Left colon (tissue), 2 donors: ENCODE data around the gene FXYD6. TPM values are rescaled to one million over a fixed set of nuclear protein-coding genes. Genes with fewer than 3 reads are reported as not detected.
"Not testable (repeated sequence)": the region's sequence is repeated elsewhere in the genome, so short reads cannot be mapped to it uniquely, and the experiment has no call there.

Source experiments
- ATAC-seq: fragments of 200-7000 bp; cut with Tn5 transposase; one replicate; pipeline ENCODE4 v1.9.1; 2020; ENCODE audit warnings: mild to moderate bottlenecking, moderate library complexity
- DNase-seq, 2 donors: peaks; one replicate each; pipeline ENCODE4 v3.0.0-alpha.2; 2020
- intact Hi-C, 2 donors: fragments of 100-400 bp; cut with DNase I in 1 of 2; cut with micrococcal nuclease in 1 of 2; formaldehyde crosslinking; loops; one replicate each; pipeline versions ENCODE4 v1.11.2 to v1.14.0; 2022; cut with DNase I, micrococcal nuclease
- long read RNA-seq: library from polyadenylated mRNA; unstranded; transcript quantifications from one replicate; pipeline ENCODE4 v2.0.0, GENCODE V29; 2021
- total RNA-seq, 2 donors: library from RNA; stranded (reverse); fragmentation: NEBNext Ultra II Directional; extraction: Animal tissue kit (Norgen Biotek cat#: 25700); gene quantifications; one replicate each; pipeline ENCODE4 v1.2.1, GENCODE V29; 2021
- donor health status: DM: no; HTN: no; CAD: no.
- donor health status: DM: yes; HTN: yes; CAD: no.

FXYD6 gene, protein sequence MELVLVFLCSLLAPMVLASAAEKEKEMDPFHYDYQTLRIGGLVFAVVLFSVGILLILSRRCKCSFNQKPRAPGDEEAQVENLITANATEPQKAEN
- 10 to 100 TPM in 1 of 2 donors, 1 to 10 TPM in 1; 4.4 to 37.2 TPM for total RNA-seq
- long read RNA-seq, transcript FXYD6-204 (8 exons, 2,171 nt) = major isoform, 5 of 12 reads
- long read RNA-seq, partial matches to known transcripts = 1 of 12 reads
- long read RNA-seq, other reads (novel, unspliced or antisense) = 5 of 12 reads

DNA sequence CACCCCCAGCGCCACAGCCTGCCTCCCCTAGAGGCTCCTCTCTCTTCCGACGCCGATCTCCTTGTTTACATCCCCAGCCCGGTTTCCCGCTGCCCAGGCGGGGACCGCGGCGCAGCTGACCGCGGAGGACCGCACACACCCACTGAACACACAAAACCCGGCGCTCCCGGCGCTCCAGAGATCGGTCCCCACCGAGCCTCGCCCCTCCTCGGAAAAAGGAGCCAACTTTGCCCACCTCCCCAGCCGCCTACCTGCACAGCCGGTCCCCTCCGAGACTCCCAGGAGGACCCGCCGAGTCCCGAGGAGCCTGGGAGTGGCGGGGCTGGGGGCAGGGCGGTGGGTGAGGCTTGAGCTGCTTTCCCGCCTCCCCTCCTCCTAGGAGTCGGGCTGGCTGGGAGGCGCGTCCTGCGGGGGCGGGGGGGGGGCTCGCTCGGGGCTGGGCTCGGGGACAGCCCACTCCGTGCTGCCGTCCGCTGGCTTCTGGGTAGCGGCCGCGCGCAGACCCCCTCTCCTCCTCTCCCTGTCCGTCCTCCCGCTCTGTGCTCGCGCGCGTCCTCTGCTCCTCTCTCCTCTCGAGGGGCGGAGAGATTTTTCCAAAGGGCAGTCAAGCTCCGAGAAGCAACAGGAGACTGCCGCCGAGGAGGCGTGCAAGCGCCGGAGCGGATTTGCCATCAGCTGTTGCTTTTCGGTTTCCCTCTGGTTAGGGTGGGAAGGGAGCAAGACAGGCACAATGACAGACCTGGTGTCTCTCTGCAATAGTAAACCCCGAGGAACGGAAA is at the start of gene FXYD6:
TSS of gene FXYD6 (minus strand) at position 318 of the 779 bp plus-strand sequence. CDS start 33,882 bp downstream, outside the sequence.
- intact Hi-C loops = no loop called here
- DNase-seq (peak in 1 of 2 donors; percentile 42), ATAC-seq (peak; percentile 46)

DNA sequence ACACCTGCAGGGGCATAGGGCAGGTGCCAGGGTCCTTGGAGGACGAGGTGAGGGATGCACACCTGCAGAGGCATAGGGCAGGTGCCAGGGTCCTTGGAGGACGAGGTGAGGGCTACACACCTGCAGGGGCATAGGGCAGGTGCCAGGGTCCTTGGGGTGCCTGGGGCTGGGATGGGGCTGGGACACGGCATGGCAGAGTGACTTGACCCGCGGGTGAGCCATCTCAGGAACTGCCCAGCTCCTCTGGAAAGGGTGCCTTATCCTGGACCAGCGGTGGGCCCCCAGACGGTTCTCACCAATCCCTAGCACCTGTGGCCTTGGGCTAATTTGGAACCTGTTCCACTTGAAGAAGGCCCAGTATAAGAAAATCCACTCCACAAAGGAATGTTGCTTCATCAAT is 49.7 kb upstream of the FXYD6 start:
- DNase-seq, ATAC-seq, intact Hi-C loops: not testable (repeated sequence)

DNA sequence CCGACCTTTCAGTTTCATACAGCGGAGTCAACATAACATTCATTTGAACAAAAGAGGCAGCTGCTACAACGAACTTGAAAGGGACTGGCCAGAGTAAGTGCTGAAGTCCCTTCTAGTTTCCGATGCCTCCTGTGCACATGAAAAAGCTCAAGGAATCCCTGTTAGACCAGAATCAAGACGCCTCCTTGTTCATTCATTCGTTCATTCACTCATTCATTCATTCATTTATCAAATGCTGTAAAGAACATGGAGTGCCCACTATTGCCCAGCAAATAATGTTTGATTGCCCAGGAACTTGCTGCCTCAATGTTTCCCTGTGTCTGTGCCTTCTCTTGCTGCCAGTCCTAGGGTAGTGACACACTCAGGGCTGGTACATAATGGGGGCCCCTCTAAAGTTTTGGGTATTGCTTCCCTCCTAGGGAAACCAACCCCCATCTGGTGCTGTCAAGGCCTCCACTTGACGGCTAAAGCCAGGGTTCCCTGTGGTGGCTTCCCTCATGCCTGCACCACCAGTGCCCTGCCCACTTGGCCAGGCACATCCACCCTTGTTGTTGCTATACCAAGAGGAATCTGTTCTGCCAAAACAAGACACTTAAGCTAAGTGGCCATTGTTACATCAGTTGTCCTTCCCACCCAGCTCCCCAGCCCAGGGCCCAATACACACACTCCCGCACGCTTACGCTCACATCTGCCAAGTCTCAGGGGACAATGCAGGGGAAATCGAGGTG is 48.9 kb upstream of the FXYD6 start:
- DNase-seq (no peak), ATAC-seq (no peak)
- intact Hi-C loops = no loop called here

DNA sequence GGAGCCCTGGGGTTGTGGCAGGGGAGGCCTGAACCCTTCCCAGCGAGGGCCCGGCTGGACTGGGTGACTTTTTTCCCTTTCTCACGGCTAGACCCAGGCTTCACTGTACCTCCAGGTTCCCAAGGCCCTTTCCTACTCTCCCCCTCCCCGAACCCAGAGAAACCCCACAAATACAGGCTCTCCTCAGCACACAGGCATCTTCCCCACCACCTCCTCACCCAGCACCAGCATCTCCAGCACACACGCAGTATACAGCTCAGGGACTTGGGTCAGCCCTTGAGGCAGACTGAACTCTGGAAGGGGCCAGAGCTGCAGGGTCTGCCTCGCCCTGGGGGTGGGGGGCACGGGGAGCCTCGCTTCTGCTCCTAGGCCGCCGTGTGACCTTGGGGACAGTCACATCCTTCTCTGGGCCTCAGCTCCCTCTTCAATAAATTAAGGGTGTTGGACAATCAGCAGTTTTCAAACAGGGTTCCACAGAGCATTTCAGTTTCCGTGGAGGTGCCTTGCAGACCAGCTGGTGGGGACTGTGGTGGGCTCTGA is 48.2 kb upstream of the FXYD6 start:
- intact Hi-C loops = no loop called here
- ATAC-seq (no peak), DNase-seq (no peak)

DNA sequence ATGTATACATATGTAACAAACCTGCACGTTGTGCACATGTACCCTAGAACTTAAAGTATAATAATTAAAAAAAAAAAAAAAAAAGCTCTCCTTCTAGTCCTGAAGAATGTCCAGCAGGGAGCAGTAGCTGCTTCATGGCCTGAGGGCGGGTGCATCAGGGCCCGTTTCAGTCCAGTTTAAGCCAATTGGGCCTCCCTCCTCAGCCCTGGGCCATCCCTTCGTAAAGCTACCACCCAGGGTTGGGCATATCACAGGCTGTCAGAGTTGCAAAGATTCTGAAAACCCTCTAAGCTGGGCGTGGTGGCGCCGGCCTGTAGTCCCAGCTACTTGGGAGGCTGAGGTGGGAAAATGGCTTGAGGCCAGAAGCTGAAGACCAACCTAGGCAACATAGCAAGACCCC is 47.3 kb upstream of the FXYD6 start:
- intact Hi-C loops = no loop called here
- DNase-seq = no peak
- ATAC-seq = no peak

DNA sequence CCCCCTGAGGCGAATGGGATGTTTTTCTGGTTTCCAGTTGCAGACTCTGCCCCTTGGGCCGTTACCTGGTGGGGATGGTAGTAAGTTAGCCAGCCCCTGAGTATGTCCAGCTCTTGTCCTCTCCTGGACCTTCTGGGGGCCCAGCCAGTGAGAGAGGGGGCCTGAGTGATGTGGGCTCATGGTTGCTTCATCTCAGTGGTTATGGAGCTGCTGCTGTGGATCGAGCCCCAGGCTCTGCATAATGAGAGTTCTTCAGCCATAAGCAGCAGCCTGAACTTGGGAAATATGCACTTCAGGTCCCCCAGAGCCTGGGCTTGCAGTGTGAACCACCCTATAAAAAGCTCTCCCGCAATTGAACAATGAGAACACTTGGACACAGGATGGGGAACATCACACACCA is 46.8 kb upstream of the FXYD6 start:
- ATAC-seq (no peak), DNase-seq (no peak)

DNA sequence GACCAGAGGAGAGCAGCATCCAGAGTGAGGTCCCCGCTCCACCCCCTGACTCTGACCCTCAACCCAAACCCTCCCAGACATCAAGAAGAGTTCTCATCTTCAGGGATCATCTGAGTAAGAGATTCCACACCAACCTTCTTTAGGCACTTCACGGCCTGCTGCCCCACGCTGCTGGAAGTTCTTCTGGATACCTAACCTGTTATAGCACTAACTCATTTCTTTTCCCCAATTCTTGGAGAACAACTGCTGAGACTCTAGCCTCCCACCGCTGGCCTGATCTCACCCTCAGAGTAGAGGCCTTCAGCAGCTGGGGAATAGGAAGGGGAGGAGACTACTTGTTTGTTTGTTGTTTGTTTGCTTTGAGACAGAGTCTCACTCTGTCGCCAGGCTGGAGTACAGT is 45.4 kb upstream of the FXYD6 start:
- intact Hi-C loops = no loop called here
- DNase-seq (no peak), ATAC-seq (no peak)

More for the DNA sequence above, 46.8 kb upstream of the FXYD6 start:
- intact Hi-C loops = no loop called here

DNA sequence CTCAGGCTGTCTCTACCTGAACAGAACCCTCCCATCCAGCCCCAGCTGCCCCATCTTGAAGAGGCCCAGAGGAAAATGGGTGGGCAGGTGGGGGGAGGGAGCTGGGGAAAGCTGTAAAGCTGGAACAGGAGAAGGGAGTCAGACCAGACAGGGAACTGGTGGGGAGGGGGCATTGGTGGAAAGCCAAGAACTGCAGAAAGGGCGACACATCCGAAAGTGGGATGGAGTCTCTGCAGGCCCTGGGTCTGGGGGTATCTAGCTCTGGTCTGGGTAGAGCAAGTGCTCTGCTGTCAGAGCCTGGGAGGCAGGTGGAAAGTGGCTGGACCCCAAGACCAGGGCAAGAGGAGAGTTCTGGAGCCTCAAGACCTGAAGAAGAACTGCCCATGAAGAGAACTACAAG is 45.0 kb upstream of the FXYD6 start:
- intact Hi-C loops = no loop called here
- ATAC-seq (no peak), DNase-seq (no peak)

DNA sequence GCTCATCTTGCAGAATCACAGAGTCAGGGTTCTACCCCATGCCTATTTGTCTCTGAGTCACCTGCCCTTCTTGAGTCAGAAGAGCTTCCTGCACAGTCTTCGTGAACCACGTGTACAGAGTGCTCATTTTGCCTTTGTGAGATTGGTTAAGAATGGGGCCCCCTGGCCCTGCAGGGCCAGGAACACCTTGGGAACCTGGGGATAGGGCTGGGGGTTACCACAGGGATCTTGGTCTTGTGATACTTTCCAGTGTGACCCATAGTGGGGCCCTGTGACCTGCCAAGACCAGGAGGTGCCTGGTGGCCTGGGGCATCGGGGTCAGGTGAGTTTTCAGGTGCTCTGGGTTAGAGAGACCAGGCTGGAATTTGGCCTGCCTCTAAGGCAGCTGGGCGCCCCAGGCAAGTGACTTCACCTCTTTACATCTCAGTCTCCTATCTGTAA is 43.3 kb upstream of the FXYD6 start:
- peak in 1 of 2 donors; percentile 7 for DNase-seq

DNA sequence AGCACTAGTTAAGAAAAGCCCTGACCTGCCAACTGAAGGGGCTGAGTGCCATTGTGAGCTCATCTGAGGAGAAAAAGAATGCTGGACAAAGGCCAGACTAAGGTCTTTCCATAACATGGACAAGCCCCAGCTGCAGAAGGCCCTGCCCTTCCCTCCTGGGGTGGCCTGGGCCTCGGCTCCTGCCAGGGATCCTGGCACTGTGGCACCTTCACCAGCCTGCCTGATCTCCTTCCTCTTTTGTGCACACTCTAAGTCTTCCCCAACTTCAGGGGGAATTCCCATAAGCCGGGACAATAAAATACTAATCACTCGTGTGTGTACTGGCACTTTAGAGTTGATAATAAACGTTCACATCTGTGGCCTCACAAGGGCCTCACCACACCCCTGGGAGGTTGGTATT is 42.9 kb upstream of the FXYD6 start:
- DNase-seq = peak in 1 of 2 donors; percentile 10
- intact Hi-C loops = no loop called here
- ATAC-seq = peak; percentile 71

More for the DNA sequence above, 43.3 kb upstream of the FXYD6 start:
- no peak for ATAC-seq
- intact Hi-C loops = no loop called here

DNA sequence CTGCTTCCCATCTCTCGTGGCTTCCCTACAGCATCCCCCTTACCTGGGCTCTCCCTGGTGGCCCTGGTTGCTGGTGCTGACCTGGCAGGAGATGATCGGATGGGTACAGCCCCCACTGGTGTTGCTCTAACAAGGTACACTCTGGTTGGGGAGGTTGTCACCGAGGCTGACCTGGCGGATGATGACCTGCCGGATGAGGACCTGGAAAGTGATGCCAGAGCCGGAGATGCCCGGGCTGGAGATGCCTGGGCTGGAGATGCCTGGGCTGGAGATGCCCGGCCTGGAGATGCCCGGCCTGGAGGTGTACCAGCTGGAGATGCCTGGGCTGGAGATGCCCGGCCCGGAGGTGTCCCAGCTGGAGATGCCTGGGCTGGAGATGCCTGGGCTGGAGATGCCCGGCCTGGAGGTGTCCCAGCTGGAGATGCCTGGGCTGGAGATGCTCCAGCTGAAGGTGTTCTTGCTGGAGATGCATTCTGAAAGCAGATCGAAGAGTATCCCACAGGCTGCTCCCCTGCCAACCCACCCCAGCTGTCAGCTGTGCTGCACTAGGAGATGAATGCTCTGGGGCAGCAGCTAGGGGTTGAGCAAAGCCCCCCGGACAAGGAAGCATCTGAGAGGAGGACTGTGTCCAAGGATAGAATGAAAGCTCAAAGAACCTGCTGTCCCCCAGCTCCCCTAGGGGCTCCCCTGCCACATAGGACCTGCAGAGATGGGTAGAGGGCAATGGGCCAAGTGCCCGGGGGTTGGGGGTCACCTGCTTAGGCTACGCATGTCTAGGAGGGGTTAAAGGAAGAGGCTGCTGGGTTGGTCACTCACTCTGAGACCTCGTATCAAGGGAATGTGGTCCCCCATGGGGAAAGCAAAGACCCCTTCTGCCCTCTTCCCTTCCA is 42.2 kb upstream of the FXYD6 start:
- peak in 1 of 2 donors; percentile 16 for DNase-seq
- ATAC-seq = no peak
- intact Hi-C loops = no loop called here

DNA sequence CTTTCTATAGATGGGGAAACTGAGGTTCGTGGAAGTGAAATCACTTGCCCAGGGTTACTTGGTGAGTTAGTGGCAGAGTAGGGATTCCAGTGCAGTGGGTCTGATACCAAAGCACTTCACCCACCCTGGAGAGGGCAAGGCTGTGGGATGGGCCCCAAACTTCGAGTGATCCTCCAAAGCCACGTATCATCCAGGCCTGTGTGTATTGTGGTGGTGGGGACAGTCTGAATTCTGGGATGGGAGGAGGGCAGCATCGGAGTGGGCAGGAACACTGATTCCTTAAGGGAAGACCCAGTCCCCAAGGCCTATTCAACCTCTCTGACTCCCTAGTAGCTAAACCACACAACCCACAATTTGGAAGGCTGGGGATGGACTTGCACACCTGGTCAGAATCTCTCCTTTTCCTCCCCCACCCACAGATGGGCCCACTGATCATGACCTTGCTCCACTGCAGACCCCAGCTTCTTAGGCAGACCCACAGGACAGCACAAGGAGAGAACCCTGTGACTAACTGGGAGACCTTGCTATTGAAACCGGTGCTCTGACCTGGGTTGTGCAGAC is 41.2 kb upstream of the FXYD6 start:
- intact Hi-C loops = no loop called here
- ATAC-seq (no peak), DNase-seq (peak in 1 of 2 donors; percentile 12)

DNA sequence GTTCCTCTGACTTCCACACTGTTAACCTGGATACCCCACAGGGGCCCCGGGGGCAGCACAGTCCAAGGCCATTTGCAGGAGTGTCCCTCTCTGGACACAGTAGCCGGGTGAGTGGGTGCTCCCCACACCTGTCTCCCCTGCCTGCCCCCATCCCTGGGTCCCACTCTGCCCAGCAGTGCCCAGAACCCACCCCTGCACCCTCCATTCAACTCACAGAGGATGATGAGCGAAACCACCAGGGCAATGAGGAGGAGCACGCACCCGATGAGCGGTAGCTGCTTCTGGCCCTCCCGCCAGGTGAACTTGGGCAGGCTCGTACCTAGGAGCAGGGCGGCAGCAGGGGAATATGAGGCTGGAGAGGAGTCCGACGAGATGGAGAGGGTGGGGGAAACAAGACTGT is 40.5 kb upstream of the FXYD6 start:
- intact Hi-C loops = no loop called here
- DNase-seq = peak in 1 of 2 donors; percentile 16
- ATAC-seq = no peak

DNA sequence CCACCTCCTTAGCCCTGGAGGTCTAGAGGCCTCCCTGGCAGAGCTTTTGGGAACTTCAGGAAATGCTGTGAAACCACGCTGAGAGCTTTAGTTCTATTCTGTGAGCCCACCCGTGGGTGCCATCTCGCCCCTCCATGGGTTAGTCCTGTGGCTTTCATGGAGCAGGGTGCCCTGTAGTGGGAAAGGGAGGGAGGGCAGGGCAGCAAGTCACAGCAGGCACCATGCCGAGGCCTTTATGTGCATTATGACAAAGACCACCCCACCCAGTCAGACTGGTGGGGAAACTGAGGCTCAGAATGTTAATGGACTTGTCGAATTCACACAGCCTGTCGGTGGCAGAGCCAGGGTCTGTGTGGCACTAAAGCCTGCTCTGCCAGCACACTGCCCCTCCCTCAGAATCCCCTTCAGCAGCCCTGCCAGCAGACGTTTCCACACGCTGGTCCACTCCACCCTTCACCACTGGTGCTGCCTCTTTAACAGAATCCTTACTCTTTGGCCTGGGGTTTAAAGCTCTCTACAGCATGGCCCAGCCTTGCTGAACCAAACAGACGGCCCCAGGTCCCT is 39.3 kb upstream of the FXYD6 start:
- intact Hi-C loops = no loop called here
- ATAC-seq = no peak
- DNase-seq = peak in 1 of 2 donors; percentile 14

DNA sequence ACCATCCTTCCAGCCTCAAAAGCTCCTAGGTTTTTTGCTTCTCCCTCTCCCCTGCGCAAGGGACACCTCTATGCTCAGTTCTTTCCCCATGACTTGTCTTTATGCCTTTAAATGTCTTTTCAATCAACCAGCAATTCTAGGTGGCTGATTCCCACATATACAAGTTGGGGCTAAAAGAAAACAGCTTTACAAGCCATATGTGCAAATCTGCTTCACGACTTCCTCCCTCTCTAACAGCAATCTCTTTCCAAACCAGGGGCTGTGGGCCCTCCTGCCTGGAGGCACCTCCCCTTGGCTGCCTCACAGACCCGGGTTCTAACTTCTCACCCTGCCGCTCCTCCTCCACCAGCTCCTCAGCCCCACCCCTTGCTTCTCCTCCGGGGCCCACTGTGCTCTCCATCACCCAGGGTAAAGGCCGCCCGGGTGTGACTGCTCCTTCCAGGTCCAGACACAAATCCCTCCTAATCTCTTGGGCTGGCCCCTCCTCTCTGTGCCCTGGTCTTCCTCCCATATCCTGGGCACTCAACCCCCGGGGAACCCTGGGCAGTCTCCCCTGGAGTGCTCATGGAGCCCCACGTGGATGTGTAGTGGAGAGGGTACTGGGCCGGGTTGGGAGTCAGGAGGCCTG is 38.6 kb upstream of the FXYD6 start:
- DNase-seq (no peak), ATAC-seq (no peak)
- intact Hi-C loops = no loop called here

DNA sequence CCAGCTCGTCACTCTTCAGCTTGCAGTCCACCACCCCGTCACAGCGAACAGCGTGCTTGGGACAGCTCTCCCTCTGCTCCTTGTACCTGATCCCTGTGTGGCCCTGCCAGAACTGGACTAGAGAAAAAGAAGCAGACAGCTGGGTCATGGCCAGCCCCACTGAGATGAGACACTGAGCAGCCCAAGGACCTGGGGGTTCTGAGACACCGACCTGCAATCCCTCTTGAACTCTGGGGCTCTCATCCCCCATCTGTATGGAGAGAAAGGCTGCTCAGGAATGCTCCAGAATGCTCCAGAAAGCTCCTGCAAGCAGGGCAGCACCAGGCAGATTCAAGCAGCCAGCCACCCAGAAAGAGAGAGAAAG is 37.9 kb upstream of the FXYD6 start:
- ATAC-seq (no peak), DNase-seq (no peak)
- intact Hi-C loops = no loop called here

DNA sequence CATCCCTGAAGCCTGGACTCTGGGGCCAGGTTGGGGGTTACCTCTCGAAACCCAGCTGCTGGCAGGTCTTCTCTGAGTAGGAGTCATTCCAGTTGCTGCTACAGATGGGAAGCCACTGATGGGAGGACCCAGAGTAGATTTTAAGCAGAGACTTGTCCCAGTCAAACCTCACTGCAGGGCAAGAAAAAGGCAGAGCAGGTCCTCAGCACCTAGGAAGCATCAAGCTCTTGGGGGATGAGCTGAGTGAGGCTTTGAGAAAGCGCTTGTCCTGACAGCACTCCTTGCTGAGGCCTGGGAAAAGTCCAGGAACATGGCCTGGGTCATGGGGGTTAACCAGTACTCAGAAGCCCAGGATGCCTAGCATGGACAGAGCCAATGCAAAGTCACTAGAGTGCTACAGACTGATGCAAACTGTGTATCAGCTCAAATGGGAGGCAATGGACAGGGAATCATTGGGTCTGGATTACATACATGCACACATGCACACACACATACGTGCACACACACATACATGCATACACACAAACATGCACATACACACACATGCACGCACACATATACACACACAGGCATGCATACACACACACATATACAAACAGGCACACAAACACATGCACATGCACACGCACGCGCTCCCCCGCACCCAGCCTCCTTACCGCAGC is 37.4 kb upstream of the FXYD6 start:
- intact Hi-C loops = no loop called here
- ATAC-seq (no peak), DNase-seq (no peak)
